ENCODE data around the gene ANOS1.

ANOS1 gene

DNA sequence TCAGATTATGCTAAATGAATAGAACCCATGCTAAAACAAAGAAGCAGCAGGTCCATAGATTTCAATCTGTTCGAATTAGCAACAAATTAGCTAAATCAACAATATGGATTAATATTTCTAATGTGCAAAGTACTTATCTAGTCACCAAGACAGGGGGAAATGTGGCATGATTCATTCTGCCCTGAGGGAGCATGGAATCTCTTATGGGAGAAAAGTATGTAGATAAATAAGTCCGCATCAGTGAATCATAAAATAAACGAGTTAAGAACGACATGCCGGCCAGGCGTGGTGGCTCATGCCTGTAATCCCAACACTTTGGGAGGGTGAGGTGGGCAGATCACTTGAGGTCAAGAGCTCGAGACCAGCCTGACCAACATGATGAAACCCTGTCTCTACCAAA lies 102.1 kb downstream of the ANOS1 start:
- TF ChIP-seq, protein P1, sequence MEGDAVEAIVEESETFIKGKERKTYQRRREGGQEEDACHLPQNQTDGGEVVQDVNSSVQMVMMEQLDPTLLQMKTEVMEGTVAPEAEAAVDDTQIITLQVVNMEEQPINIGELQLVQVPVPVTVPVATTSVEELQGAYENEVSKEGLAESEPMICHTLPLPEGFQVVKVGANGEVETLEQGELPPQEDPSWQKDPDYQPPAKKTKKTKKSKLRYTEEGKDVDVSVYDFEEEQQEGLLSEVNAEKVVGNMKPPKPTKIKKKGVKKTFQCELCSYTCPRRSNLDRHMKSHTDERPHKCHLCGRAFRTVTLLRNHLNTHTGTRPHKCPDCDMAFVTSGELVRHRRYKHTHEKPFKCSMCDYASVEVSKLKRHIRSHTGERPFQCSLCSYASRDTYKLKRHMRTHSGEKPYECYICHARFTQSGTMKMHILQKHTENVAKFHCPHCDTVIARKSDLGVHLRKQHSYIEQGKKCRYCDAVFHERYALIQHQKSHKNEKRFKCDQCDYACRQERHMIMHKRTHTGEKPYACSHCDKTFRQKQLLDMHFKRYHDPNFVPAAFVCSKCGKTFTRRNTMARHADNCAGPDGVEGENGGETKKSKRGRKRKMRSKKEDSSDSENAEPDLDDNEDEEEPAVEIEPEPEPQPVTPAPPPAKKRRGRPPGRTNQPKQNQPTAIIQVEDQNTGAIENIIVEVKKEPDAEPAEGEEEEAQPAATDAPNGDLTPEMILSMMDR (IDR thresholded peaks at IDR 0.05; ENCODE audit: low read depth, low read length) = no peak
- no peak overlapping the region for H3K4me3 ChIP-seq (ENCODE audit: low read depth, low read length)

DNA sequence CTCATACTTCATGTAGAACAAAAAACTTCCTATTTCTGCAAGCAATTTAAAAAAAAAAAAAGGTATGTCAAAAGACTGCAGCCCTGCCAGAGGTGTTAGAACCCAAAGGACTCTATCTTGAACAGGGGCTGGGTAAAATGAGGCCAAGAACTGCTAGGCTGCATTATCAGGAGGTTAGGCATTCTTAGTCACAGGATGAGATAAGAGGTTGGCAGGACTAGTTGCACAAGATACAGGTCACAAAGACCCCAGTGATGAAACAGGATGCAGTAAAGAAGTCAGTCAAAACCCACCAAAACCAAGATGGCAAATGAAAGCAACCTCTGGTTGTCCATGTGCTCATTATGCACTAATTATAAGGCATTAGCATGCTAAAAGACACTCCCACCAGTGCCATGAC lies 104.1 kb downstream of the ANOS1 start:
- TF ChIP-seq, protein P1 (IDR thresholded peaks at IDR 0.05; ENCODE audit: low read depth, low read length) = no peak
- no peak overlapping the region for H3K4me3 ChIP-seq (ENCODE audit: low read depth, low read length)

DNA sequence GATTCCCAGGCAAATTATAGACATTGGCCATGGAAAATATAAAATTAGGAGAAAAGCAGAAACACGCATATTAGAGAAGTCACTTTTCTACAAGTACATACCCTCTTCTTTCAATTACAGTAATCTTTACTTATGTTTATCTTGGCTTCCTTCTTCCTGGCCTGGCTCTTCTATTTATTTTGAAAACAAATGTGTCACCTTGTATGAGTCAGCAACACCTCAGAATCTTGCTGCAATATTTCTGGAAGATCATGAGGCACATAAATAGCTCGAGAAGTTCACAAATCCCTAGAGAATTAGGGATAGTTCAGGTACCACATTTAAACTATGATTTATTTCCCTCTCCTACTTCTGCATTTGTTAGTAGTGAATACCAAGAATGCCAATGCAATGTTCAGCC lies 124.6 kb downstream of the ANOS1 start:
- TF ChIP-seq, protein P1 (IDR thresholded peaks at IDR 0.05; ENCODE audit: low read depth, low read length) = no peak
- H3K4me3 ChIP-seq (ENCODE audit: low read depth, low read length) = no peak overlapping the region

DNA sequence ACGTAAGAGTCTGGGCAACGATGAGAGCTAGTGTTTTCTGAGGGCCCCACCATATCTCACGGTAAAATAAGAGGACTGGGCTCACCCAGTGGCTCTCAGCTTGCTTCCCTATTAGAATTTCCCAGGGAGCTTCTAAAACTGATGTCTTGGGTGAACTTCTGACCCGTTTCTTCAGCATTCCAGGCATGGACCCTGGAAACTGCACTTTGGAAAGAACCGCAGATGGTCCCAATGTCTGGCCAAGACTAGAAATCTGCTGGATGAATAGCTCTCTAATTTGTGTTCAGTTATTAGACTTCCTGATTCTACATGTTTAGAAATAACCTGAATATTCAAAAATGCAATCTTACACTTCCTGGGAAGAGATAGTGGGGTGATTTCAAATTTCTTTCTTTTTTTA lies 127.8 kb downstream of the ANOS1 start:
- H3K4me3 ChIP-seq (ENCODE audit: low read depth, low read length) = no peak overlapping the region
- TF ChIP-seq, protein P1 (IDR thresholded peaks at IDR 0.05; ENCODE audit: low read depth, low read length) = no peak

DNA sequence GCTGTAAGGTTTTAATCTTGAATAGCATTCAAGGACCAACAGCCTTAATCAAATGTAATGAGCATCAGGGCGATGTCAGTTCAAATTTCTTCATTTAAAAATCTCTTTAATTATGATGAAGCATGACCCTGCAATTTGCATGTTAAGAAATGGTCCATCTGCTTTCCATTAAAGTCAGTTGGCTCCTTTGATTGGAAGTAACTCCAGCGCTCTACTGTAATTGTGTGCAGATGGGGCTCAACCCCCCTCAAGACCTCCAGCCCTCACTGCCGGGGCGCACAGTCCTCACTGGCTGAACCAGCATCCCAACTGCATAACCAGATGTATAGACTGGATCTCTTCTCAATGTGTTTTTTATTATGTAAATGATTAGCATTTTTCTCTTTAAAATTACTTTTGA lies 140.4 kb downstream of the ANOS1 start:
- TF ChIP-seq, protein P1 (IDR thresholded peaks at IDR 0.05; ENCODE audit: low read depth, low read length) = no peak
- no peak overlapping the region for H3K4me3 ChIP-seq (ENCODE audit: low read depth, low read length)

DNA sequence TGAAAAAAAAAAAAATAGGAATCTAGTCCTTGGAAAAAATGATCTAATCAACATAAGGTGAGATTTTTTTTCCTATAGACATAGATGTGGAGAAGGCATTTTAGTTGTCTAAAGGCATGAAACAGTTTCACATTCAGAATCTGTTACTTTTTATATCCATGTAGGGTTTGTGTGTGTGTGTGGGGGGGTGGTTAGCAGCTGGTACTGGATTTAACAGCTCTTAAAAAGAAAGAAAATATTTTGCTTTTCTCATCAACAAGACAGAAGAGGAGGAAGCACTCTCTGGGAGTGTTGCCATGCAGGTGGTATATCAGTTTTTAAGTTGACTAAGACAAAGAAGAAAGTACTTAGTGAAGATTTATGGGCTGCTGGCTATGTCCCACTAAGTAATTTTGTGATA lies 145.0 kb downstream of the ANOS1 start:
- TF ChIP-seq, protein P1 (IDR thresholded peaks at IDR 0.05; ENCODE audit: low read depth, low read length) = no peak
- H3K4me3 ChIP-seq (ENCODE audit: low read depth, low read length) = no peak overlapping the region

DNA sequence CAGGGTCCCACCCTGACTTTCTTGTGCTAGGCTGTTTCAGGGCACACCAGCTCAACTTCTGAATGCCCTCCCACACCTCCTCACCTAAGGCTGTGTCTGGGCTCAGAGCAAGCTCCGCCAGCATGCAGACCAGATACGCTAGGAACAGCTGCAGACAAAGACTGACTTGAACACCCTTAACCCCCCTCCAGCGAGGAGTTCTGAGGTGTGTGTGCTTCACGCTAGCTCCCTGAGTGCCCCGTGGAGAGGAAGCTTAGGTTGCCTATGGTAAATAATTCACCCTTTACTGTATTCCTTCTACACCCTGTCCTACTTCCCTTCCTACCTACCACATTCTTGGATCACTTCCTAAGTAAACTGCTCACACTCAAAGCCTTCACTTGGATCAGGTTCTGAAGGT lies 152.3 kb downstream of the ANOS1 start:
- no peak overlapping the region for H3K4me3 ChIP-seq (ENCODE audit: low read depth, low read length)
- TF ChIP-seq, protein P1 (IDR thresholded peaks at IDR 0.05; ENCODE audit: low read depth, low read length) = no peak
